Bone marrow (tissue), 2 donors: ENCODE measurements around the gene SP110.
A peak's percentile ranks its signal among the peaks of the same experiment; 100 is the strongest.
"Not testable (repeated sequence)": the region's sequence is repeated elsewhere in the genome, so short reads cannot be mapped to it uniquely, and the experiment has no call there.

Source experiments
- DNase-seq, 2 donors: peaks; one replicate each; lab custom pipeline; 2025; lab: John Stamatoyannopoulos, UW

SP110 gene

GRCh38 chr2:230124757-230125431 is 94.9 kb downstream of the SP110 start:
- DNase-seq: peak; percentile 22 to 44

GRCh38 chr2:230124235-230124634 is 95.5 kb downstream of the SP110 start:
- no peak for DNase-seq

DNA sequence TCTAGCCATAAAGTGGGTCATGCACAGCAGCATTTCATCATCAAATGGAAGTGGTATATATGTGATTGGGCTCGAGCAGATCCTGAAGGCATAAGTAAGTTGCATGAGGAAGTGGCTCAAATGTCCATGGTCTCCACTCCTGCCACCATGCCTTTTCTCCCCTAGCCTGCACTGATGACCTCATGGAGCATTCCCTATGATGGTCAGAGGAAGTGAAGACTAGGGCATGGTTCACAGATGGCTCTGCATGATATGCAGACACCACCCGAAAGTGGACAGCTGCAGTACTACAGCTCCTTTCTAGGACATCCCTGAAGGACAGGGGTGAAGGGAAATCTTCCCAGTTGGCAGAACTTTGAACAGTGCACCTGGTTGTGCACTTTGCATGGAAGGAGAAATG is 99.4 kb downstream of the SP110 start:
- not testable (repeated sequence) for DNase-seq

GRCh38 chr2:230119827-230120226 is 100.0 kb downstream of the SP110 start:
- DNase-seq: not testable (repeated sequence)
